HepG2 (cell line): Measurements from ENCODE around the gene METAP1D. TPM values are rescaled to one million over a fixed set of nuclear protein-coding genes. Genes with fewer than 3 reads are reported as not detected.

ENCODE experiments used
- BRD4 ChIP-seq: sonication (generic); formaldehyde crosslinking; IDR thresholded peaks from 2 replicates; pipeline ENCODE4 v1.4.0; 2020; ENCODE audit warnings: missing genetic modification reagents
- NAIF1 ChIP-seq: sonication (generic); formaldehyde crosslinking; IDR thresholded peaks from 2 replicates; pipeline ENCODE4 v1.5.0; 2020; ENCODE audit warnings: mild to moderate bottlenecking, missing genetic modification reagents, borderline replicate concordance
- PAF1 ChIP-seq: IDR thresholded peaks from 2 replicates; pipeline ENCODE4 v1.6.1; 2016; ENCODE audit warnings: missing genetic modification reagents, missing compliant biosample characterization
- ZBTB49 ChIP-seq: sonication (generic); formaldehyde crosslinking; IDR thresholded peaks from 2 replicates; pipeline ENCODE4 v1.4.0; 2020; ENCODE audit warnings: missing genetic modification reagents, borderline replicate concordance
- ZMYM3 ChIP-seq: sonication (generic); formaldehyde crosslinking; IDR thresholded peaks from 2 replicates; pipeline ENCODE4 v1.5.1; 2020; ENCODE audit warnings: mild to moderate bottlenecking, missing genetic modification reagents
- ZNF775 ChIP-seq: sonication (generic); formaldehyde crosslinking; IDR thresholded peaks from 2 replicates; pipeline ENCODE4 v1.4.0; 2020; ENCODE audit warnings: missing genetic modification reagents, mild to moderate bottlenecking, moderate library complexity, borderline replicate concordance
- polyA plus RNA-seq, 8 experiments: library from polyadenylated mRNA; depleted of rRNA in 3 of 8; stranded (reverse) in 7 of 8; unstranded in 1 of 8; fragments of >200 nt; fragmentation: Illumina TruSeq in 4 of 8; extraction: Trizol in 4 of 8; gene quantifications; 2 replicates each; pipeline versions ENCODE4 v1.2.1 to v1.2.3, GENCODE V29; 2011 to 2016; ENCODE audit warnings: low read depth in 4 of 8, missing spikeins in 1 of 8, mixed read lengths in 1 of 8; ENCODE audit not compliant: insufficient read depth in 1 of 8
- total RNA-seq, 5 experiments: library from RNA; depleted of rRNA; stranded (reverse); fragments of >200 nt; fragmentation: Illumina TruSeq; extraction: Trizol; gene quantifications; 2 replicates each; pipeline ENCODE4 v1.2.3, GENCODE V29; 2016; ENCODE audit warnings: low read depth in 1 of 5
- TF ChIP-seq, protein P1 (sequence below): sonication (generic); formaldehyde crosslinking; conservative IDR thresholded peaks from 2 replicates; pipeline ENCODE4 v1.4.0; 2020; ENCODE audit warnings: missing genetic modification reagents

Gene METAP1D
- total and polyA plus RNA-seq, 2 of the 13 experiments (the other 11 are each of a cell fraction or from before 2014, with no cell fraction given) = 14.7 to 21.6 TPM

GRCh38 chr2:172095905-172096625, 96.3 kb downstream of the METAP1D start (continued):
- TF ChIP-seq ZBTB49 (CRISPR knock-in tag) = no peak
- no peak for TF ChIP-seq PAF1 (CRISPR knock-in tag)
- TF ChIP-seq ZMYM3 = no peak
- TF ChIP-seq NAIF1 (CRISPR knock-in tag) = no peak
- TF ChIP-seq, protein P1, sequence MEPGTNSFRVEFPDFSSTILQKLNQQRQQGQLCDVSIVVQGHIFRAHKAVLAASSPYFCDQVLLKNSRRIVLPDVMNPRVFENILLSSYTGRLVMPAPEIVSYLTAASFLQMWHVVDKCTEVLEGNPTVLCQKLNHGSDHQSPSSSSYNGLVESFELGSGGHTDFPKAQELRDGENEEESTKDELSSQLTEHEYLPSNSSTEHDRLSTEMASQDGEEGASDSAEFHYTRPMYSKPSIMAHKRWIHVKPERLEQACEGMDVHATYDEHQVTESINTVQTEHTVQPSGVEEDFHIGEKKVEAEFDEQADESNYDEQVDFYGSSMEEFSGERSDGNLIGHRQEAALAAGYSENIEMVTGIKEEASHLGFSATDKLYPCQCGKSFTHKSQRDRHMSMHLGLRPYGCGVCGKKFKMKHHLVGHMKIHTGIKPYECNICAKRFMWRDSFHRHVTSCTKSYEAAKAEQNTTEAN = 0 out of 2 replicates have a peak, but pooled peaks have one; percentile 27
- TF ChIP-seq BRD4 = no peak
- no peak for TF ChIP-seq ZNF775 (CRISPR knock-in tag)
